ENCODE measurements around the gene PTGDS.

The PTGDS gene

GRCh38 chr9:137009938-137010732 is 32.8 kb downstream of the PTGDS start:
- no peak for DNase-seq (ENCODE audit: low read depth)

DNA sequence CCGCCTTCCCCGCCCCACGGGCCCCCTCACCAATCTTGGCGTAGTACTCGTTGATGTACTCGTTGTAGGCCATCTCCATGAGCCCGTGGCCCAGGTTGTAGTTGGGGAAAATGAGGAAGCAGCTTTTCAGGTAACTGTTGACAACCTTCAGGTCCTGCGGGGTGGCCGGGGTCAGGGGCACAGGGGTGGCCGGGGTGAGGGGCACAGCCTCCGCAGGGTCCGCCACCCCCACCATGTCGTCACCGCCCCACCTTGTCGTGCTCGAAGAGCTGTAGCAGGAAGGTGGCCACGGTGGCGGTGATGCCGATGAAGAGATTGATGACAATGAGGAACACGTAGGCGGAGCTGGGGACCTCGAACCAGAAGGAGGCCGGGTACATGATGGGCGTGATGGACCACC is 33.9 kb downstream of the PTGDS start:
- DNase-seq (ENCODE audit: low read depth), result no peak

GRCh38 chr9:137011907-137012675 is 34.8 kb downstream of the PTGDS start:
- no peak for DNase-seq (ENCODE audit: low read depth)

DNA sequence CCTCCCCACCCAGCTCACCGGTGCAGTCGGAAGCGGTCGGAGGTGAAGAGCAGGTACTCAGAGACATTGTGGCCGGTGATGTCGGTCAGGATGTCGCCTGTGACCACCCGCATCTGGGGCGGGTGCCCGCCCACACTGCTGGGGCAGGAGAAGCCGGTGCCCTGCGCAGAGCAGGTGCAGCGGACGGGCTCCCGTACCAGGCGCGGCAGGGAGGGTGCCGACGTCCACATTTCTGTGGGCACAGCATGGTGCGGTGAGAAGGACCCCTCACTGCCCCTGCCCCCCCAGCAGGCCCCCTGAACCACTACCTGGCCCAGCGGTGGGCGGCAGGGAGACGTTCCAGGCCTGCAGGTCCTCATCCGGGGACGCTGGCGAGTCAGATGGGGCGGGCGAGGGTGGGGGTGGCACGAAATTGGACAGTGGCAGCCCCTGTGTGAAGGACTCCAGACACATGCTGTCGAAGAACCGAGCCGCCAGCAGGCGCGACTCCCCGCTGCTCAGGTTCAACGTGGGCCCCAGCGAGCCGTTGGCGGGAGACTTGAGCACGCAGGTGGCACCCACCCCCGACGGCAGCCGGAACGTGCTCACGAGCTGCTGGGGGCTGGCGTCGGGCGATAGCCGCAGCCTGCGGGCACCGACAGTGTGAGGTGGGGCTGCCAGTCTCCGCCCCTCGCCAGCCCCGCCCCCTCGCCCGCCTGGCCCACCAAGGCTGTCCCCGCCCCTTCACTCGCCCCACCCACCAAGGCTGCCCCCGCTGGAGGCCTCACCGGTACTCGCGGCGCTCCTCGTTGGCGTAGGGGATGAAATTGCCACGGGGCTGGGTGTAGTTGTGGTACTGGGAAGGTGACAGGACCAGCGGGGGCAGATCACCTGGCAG is 35.6 kb downstream of the PTGDS start:
- no peak for DNase-seq (ENCODE audit: low read depth)

GRCh38 chr9:137013571-137013940 is 36.3 kb downstream of the PTGDS start:
- DNase-seq (ENCODE audit: low read depth), result no peak

GRCh38 chr9:137014166-137014565 is 36.9 kb downstream of the PTGDS start:
- no peak for DNase-seq (ENCODE audit: low read depth)

DNA sequence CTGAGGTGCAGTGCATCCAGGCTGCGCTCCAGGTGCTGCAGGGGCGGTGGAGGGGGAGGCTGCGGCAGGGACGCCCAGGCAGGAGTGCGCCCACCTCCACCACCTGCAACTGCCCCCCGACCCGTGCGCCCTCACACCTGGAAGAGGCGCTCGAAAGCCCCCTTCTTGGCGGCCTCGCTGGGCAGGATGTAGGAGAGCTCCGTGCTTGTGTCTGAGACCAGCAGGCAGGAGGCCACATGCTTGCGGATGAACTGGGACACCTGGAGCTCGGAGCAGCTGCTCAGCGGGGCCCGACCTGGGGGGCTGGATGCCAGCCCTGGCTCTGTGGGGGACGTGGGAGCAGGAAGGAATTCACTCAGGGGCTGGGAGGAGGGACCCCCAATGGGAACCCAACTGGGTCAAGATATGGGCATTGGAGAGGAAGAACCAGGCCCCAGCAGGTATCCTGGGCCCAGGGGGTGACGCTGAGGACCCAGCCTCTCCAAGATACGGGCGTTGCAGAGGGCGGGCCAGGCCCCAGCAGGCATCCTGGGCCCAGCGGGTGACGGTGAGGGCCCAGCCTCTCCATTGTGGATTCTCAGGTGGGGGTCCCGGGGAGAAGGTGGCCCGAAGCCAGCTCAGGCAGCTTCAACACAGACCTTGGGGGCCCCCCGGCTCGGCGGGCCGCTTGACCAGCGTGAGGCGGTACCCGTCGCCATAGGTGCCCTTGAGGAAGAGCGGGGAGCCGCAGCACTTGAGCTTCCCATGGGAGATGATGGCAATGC is 37.7 kb downstream of the PTGDS start:
- DNase-seq (ENCODE audit: low read depth), result no peak

- DNase-seq (ENCODE audit: low read depth), result no peak
Observed at GRCh38 chr9:137015540-137015930, 38.2 kb downstream of the PTGDS start.

- no peak for DNase-seq (ENCODE audit: low read depth)
Observed at GRCh38 chr9:137015976-137016375, 38.7 kb downstream of the PTGDS start.

DNA sequence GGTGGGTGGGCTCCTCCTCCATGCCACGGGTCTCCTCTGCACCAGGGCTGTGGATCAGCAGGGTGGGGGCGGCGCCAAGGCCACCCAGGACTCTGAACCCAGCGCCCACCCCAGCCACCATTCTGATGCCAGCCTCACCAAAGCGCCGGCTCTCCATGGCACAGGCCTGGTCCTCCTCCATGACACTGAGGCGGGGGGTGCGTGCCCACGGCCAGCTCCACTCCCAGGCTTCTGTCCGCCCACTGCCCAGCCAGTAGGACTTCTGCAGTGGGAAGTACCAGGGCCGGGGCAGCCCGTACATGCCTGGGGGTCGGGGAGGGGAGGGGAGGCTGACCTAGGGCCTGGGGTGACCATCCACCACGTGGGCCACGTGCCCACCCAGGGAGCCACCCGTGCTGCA is 39.1 kb downstream of the PTGDS start:
- DNase-seq (ENCODE audit: low read depth), result no peak

- DNase-seq (ENCODE audit: low read depth), result no peak
Observed at GRCh38 chr9:137017071-137017470, 39.8 kb downstream of the PTGDS start.

DNA sequence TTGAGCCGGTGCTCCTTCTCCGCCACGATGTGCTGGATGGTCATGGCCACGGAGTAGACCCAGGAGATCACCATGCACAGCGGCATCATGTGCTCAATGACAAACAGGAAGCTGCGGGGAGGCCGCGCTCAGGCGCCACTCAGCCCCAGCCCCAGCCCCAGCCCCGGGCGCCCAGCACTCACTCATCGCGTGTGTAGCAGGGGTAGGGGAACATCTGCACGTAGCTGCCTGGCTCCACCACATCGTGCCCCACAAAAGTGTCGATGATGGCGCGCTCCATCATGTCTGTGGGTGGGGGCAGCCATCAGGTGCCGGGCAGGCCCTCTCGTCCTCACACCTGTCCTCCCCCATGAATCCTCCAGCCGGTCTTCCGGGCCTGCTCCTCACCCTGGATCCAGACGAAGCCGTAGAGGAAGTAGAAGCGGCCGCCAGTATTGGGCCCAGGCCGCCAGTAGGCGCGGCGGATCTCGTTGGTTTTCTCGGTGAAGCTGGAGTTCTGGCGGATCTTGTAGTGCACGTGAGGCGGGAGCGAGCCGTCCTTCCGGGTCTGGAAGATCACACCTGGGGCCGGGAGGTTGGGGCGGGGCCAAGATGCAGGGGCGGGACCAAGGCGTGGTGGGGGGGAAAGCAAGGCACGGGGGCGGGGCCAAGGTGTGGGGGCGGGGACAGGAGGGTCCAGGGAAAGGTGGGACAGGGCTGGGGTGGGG is 40.6 kb downstream of the PTGDS start:
- DNase-seq (ENCODE audit: low read depth), result no peak

- DNase-seq (ENCODE audit: low read depth), result no peak
Observed at GRCh38 chr9:137018761-137019559, 41.7 kb downstream of the PTGDS start.

GRCh38 chr9:137019891-137020683 is 42.8 kb downstream of the PTGDS start:
- DNase-seq (ENCODE audit: low read depth), result no peak

DNA sequence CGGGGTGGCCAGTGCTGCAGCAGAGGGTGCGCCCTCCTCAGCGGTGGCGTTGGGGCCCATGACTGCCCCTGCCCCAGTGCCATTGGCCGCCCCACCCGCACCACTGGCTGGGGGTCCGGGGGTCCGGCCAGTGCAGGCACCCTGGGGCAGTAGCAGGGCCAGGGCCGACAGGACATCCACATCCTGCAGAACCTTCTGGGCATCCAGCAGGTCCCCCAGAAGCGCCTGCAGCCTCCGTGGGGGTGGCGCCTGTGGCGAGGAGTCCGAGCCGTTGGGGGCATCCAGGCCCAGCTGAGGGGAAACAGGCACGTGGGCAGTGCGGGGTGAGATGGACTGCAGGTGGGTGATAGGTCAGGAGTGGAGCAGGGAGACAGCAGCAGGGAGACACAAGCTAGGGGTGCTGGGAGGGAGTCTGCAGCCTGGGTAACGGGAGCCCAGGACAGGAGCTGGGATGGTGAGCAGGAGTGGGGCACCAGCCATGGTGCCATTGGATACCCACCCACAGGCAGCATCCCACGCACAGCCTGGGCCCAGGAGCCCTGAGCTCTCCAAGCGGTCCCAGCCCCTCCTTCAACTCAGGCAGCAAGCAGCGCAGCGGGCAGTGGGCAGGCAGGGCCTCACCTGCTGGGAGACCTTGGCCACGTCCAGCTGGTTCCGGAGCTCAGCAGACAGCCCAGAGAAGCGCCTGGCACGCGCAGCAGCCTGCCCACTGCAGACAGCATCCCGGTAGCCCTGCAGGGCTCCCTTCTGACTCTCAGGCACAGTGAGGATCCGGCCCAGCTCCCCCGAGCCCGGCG is 43.7 kb downstream of the PTGDS start:
- DNase-seq (ENCODE audit: low read depth), result no peak

DNA sequence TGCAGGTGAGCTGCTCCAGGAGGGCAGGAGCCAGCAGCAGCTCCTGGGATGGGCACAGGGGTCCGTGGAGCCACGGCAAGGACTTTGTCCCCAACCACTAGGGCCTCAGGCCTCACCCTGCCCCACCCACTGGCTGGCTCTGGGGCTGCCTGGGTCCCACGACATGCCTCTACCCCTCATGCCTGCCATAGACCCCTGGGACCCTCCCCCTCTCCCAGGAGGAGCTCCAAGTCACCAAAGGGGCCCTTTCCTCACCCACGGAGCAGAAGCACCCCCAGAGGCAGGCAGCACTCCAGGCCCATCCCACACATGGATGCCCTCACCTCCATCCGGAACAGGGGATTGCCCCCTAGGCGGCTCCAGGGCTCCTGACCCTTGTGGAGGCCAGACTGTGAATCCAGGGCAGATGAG is 44.3 kb downstream of the PTGDS start:
- DNase-seq (ENCODE audit: low read depth), result no peak

DNA sequence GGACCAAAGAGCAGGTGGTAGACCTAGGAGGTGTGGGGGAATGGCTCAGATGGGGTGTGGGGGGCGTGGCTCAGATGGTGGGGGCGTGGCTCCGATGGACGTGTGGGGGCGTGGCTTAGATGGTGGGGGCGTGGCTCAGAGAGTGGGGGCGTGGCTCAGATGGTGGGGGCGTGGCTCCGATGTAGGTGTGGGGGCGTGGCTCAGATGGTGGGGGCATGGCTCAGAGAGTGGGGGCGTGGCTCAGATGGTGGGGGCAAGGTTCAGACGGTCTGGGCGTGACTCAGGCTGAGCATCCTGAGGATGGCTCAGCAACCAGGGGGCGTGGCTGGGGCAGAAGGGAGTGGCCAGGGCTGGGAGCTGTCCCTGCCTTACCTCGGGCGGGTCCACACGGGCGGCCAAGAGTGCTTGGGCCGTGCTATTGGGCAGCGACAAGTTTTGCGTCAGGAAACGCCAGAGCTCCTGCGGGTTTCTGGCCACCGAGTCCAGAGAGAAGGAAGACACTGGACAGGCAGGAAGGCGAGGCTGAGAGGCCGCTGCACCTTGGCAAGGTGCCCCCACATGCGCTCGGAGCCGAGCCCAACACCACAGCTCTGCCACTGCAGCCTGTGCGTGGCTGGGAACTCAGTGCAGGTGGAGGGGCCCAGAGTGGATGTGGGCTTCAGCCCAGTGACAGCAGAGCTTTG is 44.8 kb downstream of the PTGDS start:
- peak; percentile 49 for DNase-seq (ENCODE audit: low read depth)

DNA sequence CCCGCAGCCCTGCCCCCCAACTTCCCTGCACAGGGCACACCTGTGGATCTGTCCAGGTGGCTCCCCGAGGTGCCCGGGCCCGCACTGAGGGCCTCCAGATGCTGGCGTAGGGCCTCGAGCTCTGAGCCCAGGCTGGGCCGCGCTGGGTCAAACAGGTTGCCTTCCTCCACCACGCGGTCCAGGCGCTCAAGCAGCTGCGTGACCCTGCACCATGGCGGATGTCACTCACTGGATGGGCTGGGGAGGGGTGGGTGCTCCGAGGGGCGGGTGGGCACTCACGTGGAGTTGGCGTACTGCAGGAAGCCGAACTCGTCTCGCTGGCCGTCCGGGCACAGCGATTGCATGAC is 45.3 kb downstream of the PTGDS start:
- no peak for DNase-seq (ENCODE audit: low read depth)

All from activated T-helper 1 cell treated with Interleukin-2 at 50 U/mL for 16 hours (primary cell).